GM12865 (cell line): Measurements from ENCODE around the gene CD99L2.

Experiments
- DNase-seq: peaks from one replicate; pipeline ENCODE4 v3.0.0; 2010; ENCODE audit warnings: low read depth
- H3K4me3 ChIP-seq: 2 replicates; pipeline ENCODE4 v1.5.1; 2011; ENCODE audit warnings: mild to moderate bottlenecking, low read depth, low read length, control low read depth
- CTCF ChIP-seq: IDR thresholded peaks from 2 replicates; pipeline ENCODE4 v1.5.1; 2011; ENCODE audit warnings: low read length, control low read depth, low read depth, inconsistent platforms; ENCODE audit not compliant: insufficient read depth; ENCODE audit errors: missing control alignments

The CD99L2 gene

GRCh38 chrX:150870487-150871340 is 27.8 kb downstream of the CD99L2 start:
- TF ChIP-seq CTCF: no peak
- no peak for DNase-seq
- no peak overlapping the region for H3K4me3 ChIP-seq

- TF ChIP-seq CTCF: no peak
- H3K4me3 ChIP-seq: no peak overlapping the region
- DNase-seq: no peak
Observed at GRCh38 chrX:150870029-150870428, 28.4 kb downstream of the CD99L2 start.

GRCh38 chrX:150869450-150869849 is 29.0 kb downstream of the CD99L2 start:
- TF ChIP-seq CTCF: no peak
- peak; percentile 65 for DNase-seq
- H3K4me3 ChIP-seq: no peak overlapping the region

GRCh38 chrX:150868625-150869024 is 29.8 kb downstream of the CD99L2 start:
- no peak for TF ChIP-seq CTCF
- DNase-seq: peak; percentile 16
- H3K4me3 ChIP-seq: no peak overlapping the region

GRCh38 chrX:150864127-150864526 is 34.3 kb downstream of the CD99L2 start:
- TF ChIP-seq CTCF: no peak
- DNase-seq: no peak
- no peak overlapping the region for H3K4me3 ChIP-seq

- TF ChIP-seq CTCF: no peak
- no peak overlapping the region for H3K4me3 ChIP-seq
Observed at GRCh38 chrX:150863191-150863590, 35.3 kb downstream of the CD99L2 start.

GRCh38 chrX:150857453-150857852 is 41.0 kb downstream of the CD99L2 start:
- no peak for DNase-seq
- H3K4me3 ChIP-seq: no peak overlapping the region
- no peak for TF ChIP-seq CTCF

More at GRCh38 chrX:150863191-150863590, 35.3 kb downstream of the CD99L2 start:
- DNase-seq: no peak
